IMR-90 (cell line): ENCODE measurements around the gene GNAI2. TPM values are rescaled to one million over a fixed set of nuclear protein-coding genes. Genes with fewer than 3 reads are reported as not detected.

Experiments
- ATAC-seq: fragments of 200-7000 bp; cut with Tn5 transposase; 2 replicates; pipeline ENCODE4 v1.9.1; 2020; ENCODE audit warnings: low read depth, mild to moderate bottlenecking, moderate library complexity
- BruUV-seq: library from RNA; stranded (reverse); fragments of 400-500 nt; replicated peaks from 2 replicates; lab custom pipeline; 2021; lab: Mats Ljungman, UMichigan
- CTCF ChIA-PET: fragments of 300-600 bp; formaldehyde crosslinking; extraction: SDS; loops from one replicate; lab custom pipeline; 2021; ENCODE audit warnings: antibody characterized with exemption; lab: Yijun Ruan, JAX
- POLR2A ChIA-PET: fragments of 300-600 bp; sonication (Branson Sonifier 250); formaldehyde crosslinking; loops from one replicate; lab custom pipeline; 2022; ENCODE audit warnings: antibody characterized with exemption; ENCODE audit not compliant: unreplicated experiment; lab: Charles Lee
- DNase-seq: peaks from one replicate; pipeline ENCODE4 v3.0.0; 2013
- H2AFZ ChIP-seq: replicated peaks from 2 replicates; pipeline ENCODE3; 2013; ENCODE audit warnings: low read length, mild to moderate bottlenecking; ENCODE audit not compliant: poor library complexity
- H2AK5ac ChIP-seq: 2 replicates; pipeline ENCODE4 v1.6.1; 2013; ENCODE audit warnings: low read depth, low read length, inconsistent platforms
- H2AK9ac ChIP-seq: replicated peaks from 2 replicates; pipeline ENCODE3; 2013; ENCODE audit warnings: mild to moderate bottlenecking, low read depth, low read length, moderate library complexity; ENCODE audit not compliant: poor library complexity
- H2BK120ac ChIP-seq: 2 replicates; pipeline ENCODE4 v1.6.1; 2013; ENCODE audit warnings: low read depth, low read length, inconsistent platforms
- H2BK15ac ChIP-seq: 3 replicates; pipeline ENCODE4 v1.6.1; 2013; ENCODE audit warnings: low read depth, low read length, inconsistent platforms
- H2BK20ac ChIP-seq: 2 replicates; pipeline ENCODE4 v1.6.1; 2013; ENCODE audit warnings: low read depth, mild to moderate bottlenecking, inconsistent platforms, low read length, moderate library complexity
- H2BK5ac ChIP-seq: 2 replicates; pipeline ENCODE4 v1.6.1; 2013; ENCODE audit warnings: mild to moderate bottlenecking, low read depth, low read length, inconsistent platforms; ENCODE audit not compliant: poor library complexity, severe bottlenecking
- H3K14ac ChIP-seq: replicated peaks from 2 replicates; pipeline ENCODE4 v1.6.1; 2013; ENCODE audit warnings: low read depth, low read length, inconsistent platforms
- H3K18ac ChIP-seq: 2 replicates; pipeline ENCODE4 v1.6.1; 2013; ENCODE audit warnings: low read depth, low read length, control low read depth
- H3K23ac ChIP-seq: 2 replicates; pipeline ENCODE4 v1.6.1; 2013; ENCODE audit warnings: low read depth, low read length, inconsistent platforms
- H3K27ac ChIP-seq: 2 replicates; pipeline ENCODE4 v1.5.1; 2013; ENCODE audit warnings: mild to moderate bottlenecking, control low read depth, low read length; ENCODE audit not compliant: insufficient read depth
- H3K27me3 ChIP-seq: 2 replicates; pipeline ENCODE4 v1.6.1; 2013; ENCODE audit warnings: low read length; ENCODE audit not compliant: control insufficient read depth, insufficient read depth
- H3K36me3 ChIP-seq: 2 replicates; pipeline ENCODE4 v1.6.1; 2013; ENCODE audit warnings: low read length, mixed read lengths; ENCODE audit not compliant: control insufficient read depth, insufficient read depth
- H3K4ac ChIP-seq: 2 replicates; pipeline ENCODE4 v1.6.1; 2013; ENCODE audit warnings: low read depth, low read length, inconsistent platforms
- H3K4me1 ChIP-seq: 2 replicates; pipeline ENCODE4 v1.6.1; 2013; ENCODE audit warnings: low read length, mixed read lengths; ENCODE audit not compliant: control insufficient read depth, insufficient read depth
- H3K4me2 ChIP-seq: 2 replicates; pipeline ENCODE4 v1.6.1; 2013; ENCODE audit warnings: low read depth, mild to moderate bottlenecking, control low read depth, low read length, moderate library complexity
- H3K4me3 ChIP-seq: 2 replicates; pipeline ENCODE4 v1.5.1; 2013; ENCODE audit warnings: low read depth, mild to moderate bottlenecking, control low read depth, low read length, moderate library complexity; ENCODE audit not compliant: insufficient read depth
- H3K56ac ChIP-seq: 2 replicates; pipeline ENCODE4 v1.6.1; 2013; ENCODE audit warnings: low read length, inconsistent platforms; ENCODE audit not compliant: insufficient read depth; ENCODE audit errors: extremely low read depth
- H3K79me1 ChIP-seq, 2 experiments: 2 replicates each; pipeline ENCODE4 v1.6.1; 2013; ENCODE audit warnings: low read length in 2 of 2, inconsistent platforms in 1 of 2, low read depth in 1 of 2
- H3K9ac ChIP-seq: 2 replicates; pipeline ENCODE4 v1.6.1; 2013; ENCODE audit warnings: low read depth, low read length, control low read depth
- H3K9me1 ChIP-seq: 2 replicates; pipeline ENCODE4 v1.6.1; 2013; ENCODE audit warnings: low read length, inconsistent platforms; ENCODE audit not compliant: insufficient read depth
- H3K9me3 ChIP-seq: 2 replicates; pipeline ENCODE4 v1.6.1; 2013; ENCODE audit warnings: low read length; ENCODE audit not compliant: control insufficient read depth, insufficient read depth
- H4K20me1 ChIP-seq: 2 replicates; pipeline ENCODE4 v1.6.1; 2013; ENCODE audit warnings: low read length, inconsistent platforms; ENCODE audit not compliant: insufficient read depth
- H4K5ac ChIP-seq: 2 replicates; pipeline ENCODE4 v1.6.1; 2013; ENCODE audit warnings: mild to moderate bottlenecking, low read depth, low read length, control low read depth
- H4K8ac ChIP-seq, 2 experiments: 2 replicates each; pipeline ENCODE4 v1.6.1; 2013; ENCODE audit warnings: low read depth in 2 of 2, low read length in 2 of 2, control low read depth in 1 of 2, inconsistent platforms in 1 of 2
- H4K91ac ChIP-seq: 2 replicates; pipeline ENCODE4 v1.6.1; 2013; ENCODE audit warnings: low read depth, low read length, inconsistent platforms; ENCODE audit not compliant: insufficient read depth
- BHLHE40 ChIP-seq: fragments of 150-350 bp; IDR thresholded peaks from 2 replicates; pipeline ENCODE4 v1.6.1; 2016; ENCODE audit warnings: mild to moderate bottlenecking, low read depth, low read length
- CTCF ChIP-seq: conservative IDR thresholded peaks from 2 replicates; pipeline ENCODE4 v1.5.1; 2012; ENCODE audit warnings: mild to moderate bottlenecking, low read depth, low read length, improper control_type of control experiment
- MAFK ChIP-seq: IDR thresholded peaks from 2 replicates; pipeline ENCODE4 v1.6.1; 2012; ENCODE audit warnings: low read depth, low read length, improper control_type of control experiment
- POLR2A ChIP-seq: IDR thresholded peaks from 2 replicates; pipeline ENCODE4 v1.6.1; 2012; ENCODE audit warnings: mild to moderate bottlenecking, low read depth, low read length
- RAD21 ChIP-seq: IDR thresholded peaks from 2 replicates; pipeline ENCODE4 v1.6.1; 2012; ENCODE audit warnings: low read length, improper control_type of control experiment
- SMC3 ChIP-seq: fragments of 150-350 bp; IDR thresholded peaks from 2 replicates; pipeline ENCODE4 v1.6.1; 2016; ENCODE audit warnings: low read depth, mild to moderate bottlenecking, antibody characterized with exemption, low read length, moderate library complexity
- WGBS, 2 experiments: methylation state at CpG; one replicate each; pipeline versions ENCODE4 v1.1.5 to v1.1.7; 2013; ENCODE audit warnings: missing lambda C conversion rate in 2 of 2; ENCODE audit not compliant: insufficient read length in 1 of 2; ENCODE audit errors: extremely low coverage in 2 of 2; 5-methylcytosine and 5-hydroxymethylcytosine counted together
- dilution Hi-C: fragments of 300-500 bp; cut with HindIII; formaldehyde crosslinking; loops from one replicate; pipeline ENCODE4 v1.14.3; 2018; ENCODE audit warnings: low sequenced_read_pairs; ENCODE audit not compliant: unreplicated experiment
- in situ Hi-C: fragments of 300-500 bp; cut with MboI; formaldehyde crosslinking; loops from 3 replicates; pipeline ENCODE4 v1.14.3; 2019; ENCODE audit warnings: low sequenced_read_pairs, inconsistent platforms, mixed read lengths
- intact Hi-C: fragments of 100-400 bp; cut with micrococcal nuclease; formaldehyde crosslinking; loops from 2 replicates; pipeline ENCODE4 v1.10.0; 2022
- polyA plus RNA-seq, 3 experiments: library from polyadenylated mRNA; depleted of rRNA; stranded (reverse); fragments of >200 nt; gene quantifications; 2 replicates each; pipeline ENCODE4 v1.2.3, GENCODE V29; 2012; ENCODE audit warnings: low replicate concordance in 1 of 3
- total RNA-seq: library from RNA; depleted of rRNA; stranded (reverse); fragments of >200 nt; gene quantifications from 2 replicates; pipeline ENCODE4 v1.2.3, GENCODE V29; 2012

Gene GNAI2
- total and polyA plus RNA-seq, 2 of the 4 experiments (the other 2 are of a cell fraction): 867 to 1,079 TPM

- no peaks in the 10 kb centered on the region for H3K9me1 ChIP-seq
- dilution Hi-C loops: no loop called here
- no peak overlapping the region for H2BK20ac ChIP-seq
- no peak overlapping the region for H4K8ac ChIP-seq
- H3K4me3 ChIP-seq: no peak overlapping the region
- H2BK15ac ChIP-seq: no peak overlapping the region
- H3K14ac ChIP-seq: no peak overlapping the region
- TF ChIP-seq MAFK (no peak), POLR2A (peak; percentile 53; the same call in 1 of the 2 replicates), BHLHE40 (0 out of 2 replicates have a peak, but pooled peaks have one; percentile 9), RAD21 (peak; percentile 99), CTCF (peak; percentile 95), SMC3 (peak; percentile 99)
- H4K91ac ChIP-seq: no peak overlapping the region
- H2BK5ac ChIP-seq: no peak overlapping the region
- no peak overlapping the region for H3K56ac ChIP-seq
- H3K27me3 ChIP-seq: peaks cover 13% of the 10 kb centered on the region; the same call in 1 of the 2 replicates
- H3K4me1 ChIP-seq: no peaks in the 10 kb centered on the region
- no peak overlapping the region for H3K23ac ChIP-seq
- no peak overlapping the region for H3K9ac ChIP-seq
- CTCF ChIA-PET: interaction anchor here (0.5 to 1.3 kb wide), 8 partner anchors 17 to 88 kb away, joined by 3 to 10 read pairs (median 3); no protein-coding TSS in a partner anchor
- POLR2A ChIA-PET: no interaction called here
- intact Hi-C loops: loop anchor here (1.0 kb wide), 2 partner anchors 34 to 68 kb away; partner anchors contain the start of gene SEMA3F
- in situ Hi-C loops: no loop called here
- peak overlapping the region; percentile 93 for H2AK9ac ChIP-seq
- DNase-seq (peak; percentile 79), ATAC-seq (peak; percentile 92)
- no peak overlapping the region for H4K5ac ChIP-seq
- peak overlapping the region; percentile 76 for H2AFZ ChIP-seq
- no peak overlapping the region for H2BK120ac ChIP-seq
- no peaks in the 10 kb centered on the region for H3K79me1 ChIP-seq
- H3K18ac ChIP-seq: no peak overlapping the region
- no peaks in the 10 kb centered on the region for H3K9me3 ChIP-seq
- H3K27ac ChIP-seq: no peak overlapping the region
- peaks cover 20% of the 10 kb centered on the region; the same call in 1 of the 2 replicates for H3K36me3 ChIP-seq
- no peak overlapping the region for H3K4me2 ChIP-seq
- no peak overlapping the region for H3K4ac ChIP-seq
- no CpG with 5 or more reads among the region's 5 CpGs for WGBS, 2 experiments
- H2AK5ac ChIP-seq: 0 out of 2 replicates have a peak overlapping the region, but pooled peaks have one; percentile 15
- peaks cover 4% of the 10 kb centered on the region; the same call in 1 of the 2 replicates for H4K20me1 ChIP-seq
- no TSS peak for BruUV-seq
These were observed 46.7 kb upstream of the GNAI2 start for GRCh38 chr3:50189274-50189673.
